C4-2B (cell line): ENCODE results near the gene FANCG.

Experiments used
- H3K27ac ChIP-seq: fragments of 450-650 bp; 2 replicates; pipeline ENCODE4 v1.5.1; 2017
- ZFX ChIP-seq: fragments of 450-650 bp; IDR thresholded peaks from 2 replicates; pipeline ENCODE4 v1.6.1; 2017
- TF ChIP-seq, protein P1 (sequence below): fragments of 450-650 bp; conservative IDR thresholded peaks from 2 replicates; pipeline ENCODE4 v1.5.1; 2017; ENCODE audit warnings: mild to moderate bottlenecking

FANCG gene

DNA sequence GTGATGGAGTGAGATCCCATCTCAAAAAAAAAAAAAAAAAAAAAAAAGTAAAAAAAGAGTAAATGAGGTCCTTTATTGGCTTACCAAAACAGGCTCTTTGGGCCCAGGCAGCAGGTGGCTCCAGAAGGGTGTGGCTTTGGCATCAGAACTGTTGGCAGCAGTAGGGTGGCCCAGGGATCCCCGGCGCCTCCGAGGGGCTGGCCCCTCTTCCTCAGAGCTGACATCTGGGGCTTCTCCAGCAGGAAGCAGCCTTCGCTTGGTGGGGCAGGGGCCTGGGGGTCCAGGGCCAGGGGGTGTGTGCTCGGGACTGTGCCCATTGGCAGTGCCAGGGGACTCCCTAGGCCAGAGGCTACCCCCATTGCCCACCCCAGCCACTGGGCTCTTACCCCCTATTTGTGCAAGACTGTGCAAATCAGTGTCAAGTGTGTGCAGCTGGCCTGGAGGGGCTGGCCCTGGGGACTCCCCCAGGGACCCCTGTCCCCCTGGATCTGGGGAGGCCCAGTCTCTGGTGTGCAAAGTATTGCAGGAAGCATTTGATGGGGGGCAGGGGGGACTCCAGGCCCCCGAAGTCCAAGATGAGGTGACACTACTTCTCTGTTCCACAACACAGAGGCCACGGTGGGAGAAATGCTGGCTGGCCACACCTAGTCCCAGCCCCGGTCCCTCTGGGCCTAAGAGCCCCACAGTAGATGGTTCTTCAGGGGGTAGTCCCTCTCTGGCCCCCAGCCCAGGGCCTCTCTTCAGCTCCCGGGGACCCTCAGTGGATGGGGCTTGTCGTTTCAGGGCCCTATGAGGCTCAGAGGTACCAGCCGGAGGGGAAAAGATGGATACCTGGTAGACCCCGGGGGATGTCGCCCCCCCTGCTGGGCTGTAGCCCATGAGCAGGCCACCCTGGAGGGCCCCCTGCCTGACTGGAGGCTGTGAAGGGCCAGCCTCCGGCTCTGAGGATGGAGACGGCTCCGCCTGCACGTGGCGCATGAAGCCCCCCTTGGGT lies 27.9 kb upstream of the FANCG start:
- no peak overlapping the region for H3K27ac ChIP-seq
- TF ChIP-seq ZFX: no peak
- TF ChIP-seq, protein P1, sequence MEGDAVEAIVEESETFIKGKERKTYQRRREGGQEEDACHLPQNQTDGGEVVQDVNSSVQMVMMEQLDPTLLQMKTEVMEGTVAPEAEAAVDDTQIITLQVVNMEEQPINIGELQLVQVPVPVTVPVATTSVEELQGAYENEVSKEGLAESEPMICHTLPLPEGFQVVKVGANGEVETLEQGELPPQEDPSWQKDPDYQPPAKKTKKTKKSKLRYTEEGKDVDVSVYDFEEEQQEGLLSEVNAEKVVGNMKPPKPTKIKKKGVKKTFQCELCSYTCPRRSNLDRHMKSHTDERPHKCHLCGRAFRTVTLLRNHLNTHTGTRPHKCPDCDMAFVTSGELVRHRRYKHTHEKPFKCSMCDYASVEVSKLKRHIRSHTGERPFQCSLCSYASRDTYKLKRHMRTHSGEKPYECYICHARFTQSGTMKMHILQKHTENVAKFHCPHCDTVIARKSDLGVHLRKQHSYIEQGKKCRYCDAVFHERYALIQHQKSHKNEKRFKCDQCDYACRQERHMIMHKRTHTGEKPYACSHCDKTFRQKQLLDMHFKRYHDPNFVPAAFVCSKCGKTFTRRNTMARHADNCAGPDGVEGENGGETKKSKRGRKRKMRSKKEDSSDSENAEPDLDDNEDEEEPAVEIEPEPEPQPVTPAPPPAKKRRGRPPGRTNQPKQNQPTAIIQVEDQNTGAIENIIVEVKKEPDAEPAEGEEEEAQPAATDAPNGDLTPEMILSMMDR: no peak

DNA sequence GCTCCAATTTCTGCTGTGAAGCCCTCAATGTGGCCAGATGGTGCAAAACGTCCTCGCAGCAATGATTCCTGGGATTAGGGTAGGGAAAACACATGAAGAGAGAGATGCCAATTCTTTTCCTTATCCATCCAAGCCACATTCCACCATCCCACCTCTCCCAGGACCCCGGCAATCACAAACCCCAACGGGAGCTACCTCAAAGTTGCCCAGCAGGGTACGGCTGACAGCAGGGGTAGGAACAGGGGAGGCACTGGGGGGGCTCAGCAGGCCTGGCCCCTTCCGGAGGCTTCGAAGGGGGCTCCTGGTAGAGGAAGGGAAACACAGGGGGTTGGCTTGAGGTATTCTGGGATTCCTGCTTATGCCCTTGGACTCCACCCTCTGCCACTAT lies 26.6 kb upstream of the FANCG start:
- H3K27ac ChIP-seq: no peak overlapping the region
- TF ChIP-seq ZFX: no peak
- TF ChIP-seq, protein P1: no peak

- H3K27ac ChIP-seq: no peak overlapping the region
Observed at GRCh38 chr9:35105571-35106342, 26.0 kb upstream of the FANCG start.

DNA sequence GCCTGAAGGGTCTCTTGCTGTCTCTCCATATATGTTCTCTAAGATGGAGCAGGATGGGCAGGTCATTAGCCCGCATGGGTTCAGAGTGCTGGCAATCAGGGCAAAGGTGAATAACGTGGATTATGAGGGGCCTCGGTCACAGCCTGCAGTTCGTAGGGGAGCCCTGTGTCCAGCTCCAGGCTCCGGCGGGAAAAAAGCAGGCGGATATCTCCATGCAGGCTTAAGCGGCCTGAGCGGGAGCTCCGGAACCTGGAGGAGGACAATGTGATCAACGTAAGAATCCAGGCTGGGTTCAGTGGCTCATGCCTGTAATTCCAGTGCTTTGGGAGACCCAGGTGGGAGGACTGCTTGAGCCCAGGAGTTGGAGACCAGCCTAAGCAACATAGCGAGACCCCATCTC lies 25.4 kb upstream of the FANCG start:
- no peak overlapping the region for H3K27ac ChIP-seq

More at GRCh38 chr9:35105571-35106342, 26.0 kb upstream of the FANCG start:
- TF ChIP-seq ZFX: no peak
- TF ChIP-seq, protein P1: no peak

GRCh38 chr9:35104586-35104985 lies 24.8 kb upstream of the FANCG start:
- H3K27ac ChIP-seq: no peak overlapping the region
- TF ChIP-seq ZFX: no peak
- TF ChIP-seq, protein P1: no peak

More for the DNA sequence above, 25.4 kb upstream of the FANCG start:
- no peak for TF ChIP-seq ZFX
- TF ChIP-seq, protein P1: no peak

DNA sequence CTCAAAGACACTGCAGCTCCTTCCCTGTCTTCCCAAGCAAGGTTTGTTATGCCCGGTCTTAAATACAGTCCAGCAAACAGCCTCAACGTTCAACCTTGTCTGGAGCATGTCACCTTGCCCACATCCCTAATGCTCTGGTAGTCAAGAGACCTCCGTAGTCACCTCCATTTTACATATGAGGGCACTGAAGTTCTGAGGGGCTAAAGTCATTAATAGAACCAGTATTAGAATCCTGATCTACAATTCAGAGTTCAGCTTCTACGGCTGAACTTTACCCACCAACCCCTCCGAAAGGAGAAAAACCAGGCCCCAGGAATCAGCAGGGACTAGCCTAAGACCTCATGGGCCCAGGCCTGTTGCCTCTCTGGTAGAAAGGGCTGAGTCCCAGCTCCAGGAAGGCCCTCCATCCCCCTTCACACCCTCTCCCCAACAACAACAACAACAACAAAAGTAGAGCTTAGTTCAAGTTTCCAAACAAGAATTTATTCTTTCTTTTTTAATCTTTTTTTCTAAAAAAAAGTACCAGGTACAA lies 24.0 kb upstream of the FANCG start:
- TF ChIP-seq, protein P1: no peak
- TF ChIP-seq ZFX: no peak
- peak overlapping the region; percentile 85 for H3K27ac ChIP-seq
